Panc1 (cell line): Measurements from ENCODE around the gene NAT9. TPM values are rescaled to one million over a fixed set of nuclear protein-coding genes. Genes with fewer than 3 reads are reported as not detected.

ENCODE experiments used
- ATAC-seq: fragments of 200-7000 bp; cut with Tn5 transposase; 2 replicates; pipeline ENCODE4 v1.9.1; 2020; ENCODE audit warnings: mild to moderate bottlenecking, moderate library complexity
- BruUV-seq: library from RNA; stranded (reverse); fragments of 400-500 nt; replicated peaks from 2 replicates; lab custom pipeline; 2021; lab: Mats Ljungman, UMichigan
- CTCF ChIA-PET: fragments of 300-600 bp; sonication (Branson Sonifier 250); formaldehyde crosslinking; loops from one replicate; lab custom pipeline; 2022; ENCODE audit warnings: antibody characterized with exemption; lab: Charles Lee
- POLR2A ChIA-PET: fragments of 300-600 bp; sonication (Branson Sonifier 250); formaldehyde crosslinking; loops from one replicate; lab custom pipeline; 2022; ENCODE audit warnings: antibody characterized with exemption; lab: Charles Lee
- DNase-seq: peaks from one replicate; pipeline ENCODE4 v3.0.0-alpha.2; 2010; ENCODE audit warnings: low read depth, low spot score
- H3K27ac ChIP-seq: 2 replicates; pipeline ENCODE4 v1.5.1; 2011; ENCODE audit warnings: mild to moderate bottlenecking, low read length, inconsistent platforms
- H3K27me3 ChIP-seq: fragments of 200-500 bp; sonication (Bioruptor generic); 2 replicates; pipeline ENCODE4 v1.6.0; 2014; ENCODE audit warnings: low read length, inconsistent platforms; ENCODE audit not compliant: control insufficient read depth, insufficient read depth
- H3K36me3 ChIP-seq: fragments of 200-500 bp; sonication (Bioruptor generic); 2 replicates; pipeline ENCODE4 v1.5.1; 2014; ENCODE audit warnings: inconsistent platforms, mild to moderate bottlenecking, low read length, moderate library complexity; ENCODE audit not compliant: control insufficient read depth, insufficient read depth
- H3K4me1 ChIP-seq: 2 replicates; pipeline ENCODE4 v1.5.1; 2011; ENCODE audit warnings: inconsistent platforms, mild to moderate bottlenecking, low read length, moderate library complexity; ENCODE audit not compliant: control insufficient read depth, insufficient read depth
- H3K4me3 ChIP-seq, 2 experiments: 2 replicates each; pipeline ENCODE4 v1.5.1; 2011 to 2012; ENCODE audit warnings: low read depth in 2 of 2, low read length in 2 of 2, mild to moderate bottlenecking in 2 of 2, inconsistent platforms in 1 of 2, moderate library complexity in 1 of 2
- H3K9me3 ChIP-seq: fragments of 200-500 bp; sonication (Bioruptor generic); 2 replicates; pipeline ENCODE4 v1.5.1; 2014; ENCODE audit warnings: low read depth, mild to moderate bottlenecking, inconsistent platforms, low read length, moderate library complexity; ENCODE audit not compliant: control insufficient read depth, insufficient read depth
- POLR2AphosphoS5 ChIP-seq: IDR thresholded peaks from 2 replicates; pipeline ENCODE4 v1.6.1; 2012; ENCODE audit warnings: mild to moderate bottlenecking, low read depth, low read length, moderate library complexity
- REST ChIP-seq, 2 experiments: IDR thresholded peaks; 2 replicates each; pipeline ENCODE4 v1.6.1; 2011 to 2012; ENCODE audit warnings: low read depth in 2 of 2, control low read depth in 1 of 2, low read length in 1 of 2, mild to moderate bottlenecking in 1 of 2, moderate library complexity in 1 of 2; ENCODE audit not compliant: insufficient read depth in 1 of 2
- SIN3A ChIP-seq: IDR thresholded peaks from 2 replicates; pipeline ENCODE4 v1.6.1; 2012; ENCODE audit warnings: low read depth, mild to moderate bottlenecking, low read length, moderate library complexity, borderline replicate concordance; ENCODE audit not compliant: insufficient read depth
- TCF7L2 ChIP-seq: IDR thresholded peaks from 2 replicates; pipeline ENCODE4 v1.6.1; 2011; ENCODE audit warnings: mild to moderate bottlenecking, low read depth, low read length, inconsistent platforms
- in situ Hi-C: cut with HindIII; loops from 2 replicates; pipeline ENCODE4 v1.10.0; 2016; ENCODE audit warnings: low sequenced_read_pairs, low pct_unique_long_range_greater_than_20kb
- intact Hi-C: fragments of 100-400 bp; cut with micrococcal nuclease; formaldehyde crosslinking; loops from one replicate; pipeline ENCODE4 v1.10.0; 2022; ENCODE audit not compliant: unreplicated experiment
- total RNA-seq: library from RNA; stranded (reverse); gene quantifications from one replicate; pipeline ENCODE4 v1.2.1, GENCODE V29; 2021; ENCODE audit not compliant: unreplicated experiment
- TF ChIP-seq, protein P1 (sequence below): fragments of 450-650 bp; IDR thresholded peaks from 2 replicates; pipeline ENCODE4 v1.5.1; 2017; ENCODE audit warnings: mild to moderate bottlenecking

Gene NAT9
- total RNA-seq, 1 experiment from 2014 or later = 90.1 TPM

GRCh38 chr17:74757502-74757901 lies 18.6 kb downstream of the NAT9 start:
- CTCF ChIA-PET = interaction anchor here (1.2 kb wide), 1 partner anchor 8 kb away, joined by 5 read pairs; no protein-coding TSS in a partner anchor
- no peak for ATAC-seq
- no peak for DNase-seq
- no peak for TF ChIP-seq POLR2AphosphoS5
- no peak for TF ChIP-seq REST (IDR thresholded peaks at IDR 0.05; ENCODE audit: insufficient read depth in 1 of 2, low read depth in 2 of 2, low read length in 1 of 2)
- no peak for TF ChIP-seq TCF7L2
- TF ChIP-seq SIN3A = no peak
- TF ChIP-seq, protein P1, sequence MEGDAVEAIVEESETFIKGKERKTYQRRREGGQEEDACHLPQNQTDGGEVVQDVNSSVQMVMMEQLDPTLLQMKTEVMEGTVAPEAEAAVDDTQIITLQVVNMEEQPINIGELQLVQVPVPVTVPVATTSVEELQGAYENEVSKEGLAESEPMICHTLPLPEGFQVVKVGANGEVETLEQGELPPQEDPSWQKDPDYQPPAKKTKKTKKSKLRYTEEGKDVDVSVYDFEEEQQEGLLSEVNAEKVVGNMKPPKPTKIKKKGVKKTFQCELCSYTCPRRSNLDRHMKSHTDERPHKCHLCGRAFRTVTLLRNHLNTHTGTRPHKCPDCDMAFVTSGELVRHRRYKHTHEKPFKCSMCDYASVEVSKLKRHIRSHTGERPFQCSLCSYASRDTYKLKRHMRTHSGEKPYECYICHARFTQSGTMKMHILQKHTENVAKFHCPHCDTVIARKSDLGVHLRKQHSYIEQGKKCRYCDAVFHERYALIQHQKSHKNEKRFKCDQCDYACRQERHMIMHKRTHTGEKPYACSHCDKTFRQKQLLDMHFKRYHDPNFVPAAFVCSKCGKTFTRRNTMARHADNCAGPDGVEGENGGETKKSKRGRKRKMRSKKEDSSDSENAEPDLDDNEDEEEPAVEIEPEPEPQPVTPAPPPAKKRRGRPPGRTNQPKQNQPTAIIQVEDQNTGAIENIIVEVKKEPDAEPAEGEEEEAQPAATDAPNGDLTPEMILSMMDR = no peak
- Histone ChIP-seq H3K36me3 (no peaks in the 10 kb centered on the region), H3K27ac (no peak overlapping the region), H3K27me3 (no peaks in the 10 kb centered on the region), H3K9me3 (no peaks in the 10 kb centered on the region), H3K4me3 (no peak overlapping the region), H3K4me1 (peaks cover 45% of the 10 kb centered on the region)
- in situ Hi-C loops (no loop called here), intact Hi-C loops (no loop called here)
- POLR2A ChIA-PET = no interaction called here
- no TSS peak for BruUV-seq

GRCh38 chr17:74756891-74757290 lies 19.3 kb downstream of the NAT9 start:
- Histone ChIP-seq H3K9me3 (no peaks in the 10 kb centered on the region), H3K4me3 (no peak overlapping the region), H3K27ac (no peak overlapping the region), H3K4me1 (peaks cover 45% of the 10 kb centered on the region), H3K27me3 (no peaks in the 10 kb centered on the region), H3K36me3 (no peaks in the 10 kb centered on the region)
- DNase-seq = no peak
- CTCF ChIA-PET = no interaction called here
- no TSS peak for BruUV-seq
- intact Hi-C loops = no loop called here
- in situ Hi-C loops = no loop called here
- POLR2A ChIA-PET = no interaction called here
- TF ChIP-seq POLR2AphosphoS5 (no peak), TCF7L2 (no peak), REST (IDR thresholded peaks at IDR 0.05; ENCODE audit: insufficient read depth in 1 of 2, low read depth in 2 of 2, low read length in 1 of 2) (no peak), SIN3A (no peak)
- TF ChIP-seq, protein P1 = no peak
- no peak for ATAC-seq
